ENCODE measurements around the gene DGCR2. TPM values are rescaled to one million over a fixed set of nuclear protein-coding genes. Genes with fewer than 3 reads are reported as not detected.

The DGCR2 gene
- total RNA-seq, 1 experiment from 2014 or later = 42.9 TPM

DNA sequence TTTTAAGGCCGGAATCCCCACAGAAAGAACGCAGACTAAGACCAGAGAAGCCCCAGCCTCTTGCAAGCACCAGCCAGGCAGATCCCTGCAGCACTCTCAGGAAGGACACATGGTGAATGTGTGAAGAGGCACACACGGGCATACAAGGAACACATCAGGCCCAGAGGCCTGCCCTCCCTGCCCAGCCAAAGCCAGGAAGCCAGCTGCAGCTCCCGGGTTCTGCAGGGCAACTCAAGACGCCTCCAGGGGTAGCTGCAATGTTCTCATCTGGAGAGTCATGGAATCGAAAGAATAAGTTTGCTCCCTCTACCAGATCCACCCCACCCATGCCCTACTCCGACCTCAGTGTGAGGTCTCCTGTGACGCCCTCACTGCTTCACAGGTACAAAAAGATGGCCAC is 2.3 kb downstream of the DGCR2 start:
- 0 out of 2 replicates have a peak, but pooled peaks cover 3% of the 10 kb centered on the region for H4K20me1 ChIP-seq (ENCODE audit: insufficient read depth)

More for the DNA sequence above, 2.3 kb downstream of the DGCR2 start:
- Histone ChIP-seq H3K9me2 (ENCODE audit: insufficient read depth) (no peaks in the 10 kb centered on the region), H3K9me3 (ENCODE audit: control insufficient read depth in 1 of 2, insufficient read depth in 1 of 2, low read depth in 1 of 2, low read length in 2 of 2) (no peaks in the 10 kb centered on the region), H3K4me1 (ENCODE audit: control insufficient read depth in 1 of 2, insufficient read depth in 2 of 2, low read length in 2 of 2) (peaks cover 10 to 23% of the 10 kb centered on the region in 2 experiments), H3K4me2 (ENCODE audit: low read length) (no peak overlapping the region), H2AFZ (ENCODE audit: low read depth, low read length, poor library complexity, severe bottlenecking) (no peak overlapping the region), H3K27me3 (ENCODE audit: insufficient read depth, low read length) (no peaks in the 10 kb centered on the region), H3K79me2 (ENCODE audit: insufficient read depth, low read length) (peaks cover 72% of the 10 kb centered on the region), H3K36me3 (ENCODE audit: control insufficient read depth in 1 of 2, insufficient read depth in 2 of 2, low read length in 2 of 2) (0 out of 4 replicates have a peak, but pooled peaks cover 0 to 4% of the 10 kb centered on the region in 2 experiments), H3K9ac (ENCODE audit: low read length) (no peak overlapping the region), H3K27ac (ENCODE audit: low read depth, low read length) (no peak overlapping the region), H3K4me3 (replicated peaks in 1 of 2; ENCODE audit: low read depth in 1 of 2, low read length in 2 of 2) (no peak overlapping the region)
- intact Hi-C loops (cut with micrococcal nuclease) = loop anchor here (5.0 kb wide), 1 partner anchor 357 kb away; the partner anchor contains the start of genes CDC45 and UFD1
- no peak for TF ChIP-seq RAD21 (IDR thresholded peaks at IDR 0.05; ENCODE audit: low read depth)
- no peak for TF ChIP-seq SRF (IDR thresholded peaks at IDR 0.05; ENCODE audit: low read depth)
- no peak for TF ChIP-seq SIN3A (IDR thresholded peaks at IDR 0.05; ENCODE audit: low read depth)
- no peak for TF ChIP-seq MAX (IDR thresholded peaks at IDR 0.05)
- TF ChIP-seq ZBTB33 (IDR thresholded peaks at IDR 0.05; ENCODE audit: extremely low read depth, insufficient replicate concordance, low read length) = no peak
- no peak for ATAC-seq
- no TSS peak for BruUV-seq (replicated peaks)
- DNase-seq (ENCODE audit: low read depth, low spot score) = no peak
- ChIA-PET CTCF (no interaction called here), POLR2A (no interaction called here), RAD21 (ENCODE audit: low non-redundant PET in 1 of 2, low total read pairs in 2 of 2, uncharacterized antibody in 2 of 2, unreplicated experiment in 2 of 2) (no interaction called here)
